PC-3 (cell line): ENCODE data around the gene PACS1.

ENCODE experiments used
- CTCF ChIP-seq: fragments of 300-600 bp; sonication (generic); conservative IDR thresholded peaks from 2 replicates; pipeline ENCODE4 v1.5.1; 2017; ENCODE audit warnings: antibody characterized with exemption, low read depth, mild to moderate bottlenecking, low read length
- EZH2phosphoT487 ChIP-seq: fragments of 300-600 bp; sonication (generic); IDR thresholded peaks from 2 replicates; pipeline ENCODE4 v1.6.1; 2018; ENCODE audit warnings: mild to moderate bottlenecking, antibody characterized with exemption, low read length, borderline replicate concordance

DNA sequence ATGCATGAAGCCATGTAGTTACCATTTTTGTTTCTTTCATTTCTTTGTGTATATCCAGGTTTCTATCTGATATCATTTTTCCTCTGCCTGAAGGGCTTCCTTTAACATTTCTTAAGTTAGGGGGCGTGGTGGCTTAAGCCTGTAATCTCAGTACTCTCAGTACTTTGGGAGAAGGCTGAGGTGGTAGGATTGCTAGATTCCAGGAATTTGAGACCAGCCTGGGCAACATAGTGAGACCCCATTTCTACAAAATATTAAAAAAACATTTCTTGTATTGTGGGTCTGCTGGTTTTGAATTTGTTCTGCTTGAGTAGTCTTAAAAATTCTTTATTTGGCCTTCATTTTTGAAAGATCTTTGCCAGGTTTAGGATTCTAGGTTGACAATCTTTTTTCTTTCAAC, 5.5 kb upstream of the PACS1 start:
- TF ChIP-seq CTCF = no peak
- no peak for TF ChIP-seq EZH2phosphoT487
